Smooth muscle cell (in vitro differentiated cells): ENCODE results near the gene AMPD1. TPM values are rescaled to one million over a fixed set of nuclear protein-coding genes. Genes with fewer than 3 reads are reported as not detected.

Experiments
- DNase-seq: peaks from one replicate; lab custom pipeline; 2025; ENCODE audit not compliant: unreplicated experiment; lab: John Stamatoyannopoulos, UW
- H2AFZ ChIP-seq: fragments of 200-600 bp; sonication (generic); 2 replicates; pipeline ENCODE4 v1.6.0; 2016; ENCODE audit warnings: antibody characterized with exemption, low read depth, mild to moderate bottlenecking
- H3F3A ChIP-seq: fragments of 200-600 bp; sonication (generic); 2 replicates; pipeline ENCODE4 v1.6.0; 2017; ENCODE audit warnings: antibody characterized with exemption, low read depth
- H3K27ac ChIP-seq: fragments of 200-600 bp; sonication (generic); 2 replicates; pipeline ENCODE4 v1.5.1; 2016; ENCODE audit warnings: low read depth, mild to moderate bottlenecking
- H3K27me3 ChIP-seq: fragments of 200-600 bp; sonication (generic); 2 replicates; pipeline ENCODE4 v1.6.1; 2016; ENCODE audit warnings: low read depth, mild to moderate bottlenecking
- H3K36me3 ChIP-seq: fragments of 200-600 bp; sonication (generic); 2 replicates; pipeline ENCODE4 v1.5.1; 2016; ENCODE audit warnings: low read depth
- H3K4me1 ChIP-seq: fragments of 200-600 bp; sonication (generic); 2 replicates; pipeline ENCODE4 v1.5.1; 2016; ENCODE audit warnings: low read depth
- H3K4me2 ChIP-seq: fragments of 200-600 bp; sonication (generic); 2 replicates; pipeline ENCODE4 v1.6.0; 2016; ENCODE audit warnings: mild to moderate bottlenecking
- H3K4me3 ChIP-seq: fragments of 200-600 bp; sonication (generic); 2 replicates; pipeline ENCODE4 v1.5.1; 2016; ENCODE audit warnings: mild to moderate bottlenecking
- H3K79me2 ChIP-seq: fragments of 200-600 bp; sonication (generic); 2 replicates; pipeline ENCODE4 v1.6.0; 2016; ENCODE audit warnings: low read depth, mild to moderate bottlenecking
- H3K9ac ChIP-seq: fragments of 200-600 bp; sonication (generic); 2 replicates; pipeline ENCODE4 v1.6.0; 2016; ENCODE audit warnings: low read depth
- H3K9me3 ChIP-seq: fragments of 200-600 bp; sonication (generic); replicated peaks from 2 replicates; pipeline ENCODE4 v1.5.1; 2016; ENCODE audit warnings: low read depth
- H4K20me1 ChIP-seq: fragments of 200-600 bp; sonication (generic); 2 replicates; pipeline ENCODE4 v1.6.0; 2016; ENCODE audit warnings: low read depth
- CTCF ChIP-seq: fragments of 200-600 bp; sonication (generic); IDR thresholded peaks from 2 replicates; pipeline ENCODE4 v1.5.1; 2017; ENCODE audit warnings: borderline replicate concordance, mild to moderate bottlenecking, antibody characterized with exemption; ENCODE audit not compliant: insufficient read depth, poor library complexity, severe bottlenecking
- WGBS: methylation state at CpG from one replicate; pipeline ENCODE4 v1.1.7; 2016; ENCODE audit warnings: low lambda C conversion rate; 5-methylcytosine and 5-hydroxymethylcytosine counted together
- polyA plus RNA-seq: library from polyadenylated mRNA; unstranded; fragments of >200 nt; fragmentation: Nextera tagmentation; extraction: Ambion mirVana; gene quantifications from 2 replicates; pipeline ENCODE4 v1.2.1, GENCODE V29; 2016
- total RNA-seq: library from RNA; depleted of rRNA; stranded (reverse); fragments of >200 nt; gene quantifications from 2 replicates; pipeline ENCODE4 v1.2.3, GENCODE V29; 2014

AMPD1 gene
- total and polyA plus RNA-seq, 2 experiments from 2014 or later: not detected

- Histone ChIP-seq H3F3A (no peaks in the 10 kb centered on the region), H3K4me3 (peak within 1 kb of the TSS; percentile 69), H3K9me3 (no peaks in the 10 kb centered on the region), H3K36me3 (no peaks in the 10 kb centered on the region), H2AFZ (peak within 1 kb of the TSS; percentile 92), H4K20me1 (no peaks in the 10 kb centered on the region), H3K27ac (peak within 1 kb of the TSS; percentile 93), H3K9ac (peak within 1 kb of the TSS; percentile 89), H3K4me1 (no peaks in the 10 kb centered on the region), H3K79me2 (peaks cover 9% of the 10 kb centered on the region), H3K4me2 (peak within 1 kb of the TSS; percentile 87), H3K27me3 (peaks cover 4% of the 10 kb centered on the region)
- no peak for TF ChIP-seq CTCF
- under 1% methylated on average over 50 of the region's 50 CpGs for WGBS
- DNase-seq: no peak
Measured at GRCh38 chr1:114669562-114670082, 25.7 kb downstream of the AMPD1 start, which contains the start of gene DENND2C. DENND2C (minus strand) TSS chr1:114670049; CDS start chr1:114625984, 44,065 bp downstream.

GRCh38 chr1:114668784-114669561, 26.4 kb downstream of the AMPD1 start:
- 46% methylated on average over 13 of the region's 13 CpGs for WGBS
- TF ChIP-seq CTCF: no peak
- Histone ChIP-seq H3K27ac (peak overlapping the region; percentile 93), H2AFZ (peak overlapping the region; percentile 92), H3K9ac (peak overlapping the region; percentile 89), H3K27me3 (peaks cover under 1% of the 10 kb centered on the region), H4K20me1 (no peaks in the 10 kb centered on the region), H3K36me3 (no peaks in the 10 kb centered on the region), H3F3A (no peaks in the 10 kb centered on the region), H3K4me3 (peak overlapping the region; percentile 69), H3K9me3 (no peaks in the 10 kb centered on the region), H3K4me1 (no peaks in the 10 kb centered on the region), H3K4me2 (peak overlapping the region; percentile 87), H3K79me2 (peaks cover 9% of the 10 kb centered on the region)
- DNase-seq: no peak

- Histone ChIP-seq H3F3A (no peaks in the 10 kb centered on the region), H3K4me1 (no peaks in the 10 kb centered on the region), H3K9ac (peak overlapping the region; percentile 89), H3K79me2 (peaks cover 9% of the 10 kb centered on the region), H3K4me2 (peak overlapping the region; percentile 87), H4K20me1 (no peaks in the 10 kb centered on the region), H3K27ac (no peak overlapping the region), H2AFZ (no peak overlapping the region), H3K4me3 (peak overlapping the region; percentile 69), H3K9me3 (no peaks in the 10 kb centered on the region), H3K36me3 (no peaks in the 10 kb centered on the region), H3K27me3 (no peaks in the 10 kb centered on the region)
- TF ChIP-seq CTCF: no peak
- WGBS: 83% methylated on average over 4 of the region's 4 CpGs
- no peak for DNase-seq
Measured at GRCh38 chr1:114668373-114668772, 27.0 kb downstream of the AMPD1 start.

- WGBS: 86% methylated on average over 3 of the region's 3 CpGs
- H2AFZ ChIP-seq: no peak overlapping the region
Measured at GRCh38 chr1:114666954-114667353, 28.4 kb downstream of the AMPD1 start.

More at GRCh38 chr1:114666954-114667353, 28.4 kb downstream of the AMPD1 start:
- H3K4me2 ChIP-seq: no peak overlapping the region
- no peak for DNase-seq
- TF ChIP-seq CTCF: no peak
- no peaks in the 10 kb centered on the region for H3K36me3 ChIP-seq
- no peak overlapping the region for H3K4me3 ChIP-seq
- H3K9me3 ChIP-seq: no peaks in the 10 kb centered on the region
- H4K20me1 ChIP-seq: no peaks in the 10 kb centered on the region
- H3K27me3 ChIP-seq: no peaks in the 10 kb centered on the region
- H3F3A ChIP-seq: no peaks in the 10 kb centered on the region
- no peaks in the 10 kb centered on the region for H3K4me1 ChIP-seq
- H3K79me2 ChIP-seq: peaks cover 9% of the 10 kb centered on the region
- no peak overlapping the region for H3K27ac ChIP-seq
- H3K9ac ChIP-seq: no peak overlapping the region
